Natural killer cell (primary cell): ENCODE data around the gene CAPNS2. TPM values are rescaled to one million over a fixed set of nuclear protein-coding genes. Genes with fewer than 3 reads are reported as not detected.

Experiments used
- ATAC-seq, 3 donors: fragments of 150-1000 bp in 2 of 3; fragments of 200-7000 bp in 1 of 3; cut with Tn5 transposase; 1 replicate in 1 of 3; 2 replicates in 2 of 3; pipeline ENCODE4 v1.10.0; 2021; ENCODE audit warnings: mild to moderate bottlenecking in 2 of 3, moderate library complexity in 2 of 3
- DNase-seq, 2 donors: peaks; one replicate each; pipeline versions ENCODE4 v3.0.0 to v3.0.0-alpha.2; 2013 to 2021; ENCODE audit warnings: mixed read lengths in 1 of 2
- H3K27ac ChIP-seq: one replicate; pipeline ENCODE4 v1.5.1; 2013; ENCODE audit warnings: mild to moderate bottlenecking, low read length
- H3K27me3 ChIP-seq: one replicate; pipeline ENCODE4 v1.6.1; 2013; ENCODE audit warnings: low read length; ENCODE audit not compliant: control insufficient read depth, insufficient read depth
- H3K36me3 ChIP-seq: one replicate; pipeline ENCODE4 v1.6.1; 2013; ENCODE audit warnings: low read length; ENCODE audit not compliant: control insufficient read depth, insufficient read depth
- H3K4me1 ChIP-seq: one replicate; pipeline ENCODE4 v1.6.1; 2013; ENCODE audit warnings: low read length; ENCODE audit not compliant: control insufficient read depth, insufficient read depth
- H3K4me3 ChIP-seq: one replicate; pipeline ENCODE4 v1.5.1; 2013; ENCODE audit warnings: low read length
- H3K9me3 ChIP-seq: one replicate; pipeline ENCODE4 v1.6.1; 2013; ENCODE audit warnings: low read length; ENCODE audit not compliant: control insufficient read depth, insufficient read depth
- H3K27ac Mint-ChIP-seq, 2 donors: one replicate each; pipeline ENCODE4 v1.8.0; 2022; ENCODE audit warnings: mild to moderate bottlenecking in 2 of 2, mixed read lengths in 2 of 2, moderate library complexity in 1 of 2
- H3K27me3 Mint-ChIP-seq, 2 donors: one replicate each; pipeline ENCODE4 v1.8.0; 2022; ENCODE audit warnings: low read depth in 2 of 2, mixed read lengths in 2 of 2
- H3K36me3 Mint-ChIP-seq: one replicate; pipeline ENCODE4 v1.8.0; 2022; ENCODE audit warnings: mixed read lengths
- H3K4me1 Mint-ChIP-seq, 2 donors: one replicate each; pipeline ENCODE4 v1.8.0; 2022; ENCODE audit warnings: mixed read lengths in 2 of 2
- H3K4me3 Mint-ChIP-seq: one replicate; pipeline ENCODE4 v1.8.0; 2022; ENCODE audit warnings: mild to moderate bottlenecking, moderate library complexity, mixed read lengths
- H3K9me3 Mint-ChIP-seq, 2 donors: one replicate each; pipeline ENCODE4 v1.8.0; 2022; ENCODE audit warnings: mixed read lengths in 2 of 2
- WGBS: methylation state at CpG from one replicate; pipeline ENCODE4 v1.1.7; 2013; ENCODE audit warnings: missing lambda C conversion rate; ENCODE audit not compliant: insufficient coverage; 5-methylcytosine and 5-hydroxymethylcytosine counted together
- intact Hi-C: fragments of 100-400 bp; cut with micrococcal nuclease; formaldehyde crosslinking; loops from one replicate; pipeline ENCODE4 v1.14.2; 2022
- total RNA-seq, 4 donors: library from RNA; stranded (reverse); fragments of 120-200 nt in 1 of 4; gene quantifications; one replicate each; pipeline versions ENCODE4 v1.2.3 to v1.2.4, GENCODE V29; 2013 to 2022
- TF ChIP-seq, protein P1 (sequence below): fragments of 200-600 bp; IDR thresholded peaks from one replicate; pipeline ENCODE4 v1.8.0; 2022; ENCODE audit warnings: antibody characterized with exemption

Gene CAPNS2
- total RNA-seq, 3 donors from 2014 or later (not counting 1 experiment from before 2014, with no cell fraction given): 0.60 TPM; not detected in 2

DNA sequence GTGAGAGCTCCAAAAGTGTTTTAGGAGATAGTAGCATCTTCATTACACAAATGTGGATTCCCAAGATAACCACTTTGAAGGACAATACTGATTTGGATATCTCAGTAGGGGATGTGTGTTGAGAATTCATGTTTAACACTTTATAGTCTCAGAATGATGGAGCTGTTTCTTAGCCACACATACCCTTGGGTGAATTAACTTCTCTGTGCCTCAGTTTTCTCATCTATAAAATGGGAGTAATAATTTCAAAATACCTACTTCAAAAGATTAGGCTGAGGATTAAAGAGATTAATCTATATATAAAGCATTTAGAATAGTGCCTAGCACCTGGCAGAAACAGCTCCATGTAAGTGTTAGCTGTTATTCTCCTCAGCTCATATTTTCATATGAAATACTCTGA is 38.6 kb upstream of the CAPNS2 start:
- H3K9me3 ChIP-seq: no peaks in the 10 kb centered on the region
- no peak overlapping the region for H3K4me3 ChIP-seq
- H3K4me1 ChIP-seq: no peaks in the 10 kb centered on the region
- DNase-seq: no peak
- no peak overlapping the region for H3K27ac ChIP-seq
- intact Hi-C loops: no loop called here
- Mint-ChIP-seq H3K9me3 (no peaks in the 10 kb centered on the region), H3K36me3 (no peaks in the 10 kb centered on the region), H3K4me3 (no peak overlapping the region), H3K4me1 (no peaks in the 10 kb centered on the region), H3K27me3 (peaks cover 0 to 2% of the 10 kb centered on the region in 2 donors), H3K27ac (no peak overlapping the region)
- no peaks in the 10 kb centered on the region for H3K27me3 ChIP-seq
- H3K36me3 ChIP-seq: no peaks in the 10 kb centered on the region
- TF ChIP-seq, protein P1, sequence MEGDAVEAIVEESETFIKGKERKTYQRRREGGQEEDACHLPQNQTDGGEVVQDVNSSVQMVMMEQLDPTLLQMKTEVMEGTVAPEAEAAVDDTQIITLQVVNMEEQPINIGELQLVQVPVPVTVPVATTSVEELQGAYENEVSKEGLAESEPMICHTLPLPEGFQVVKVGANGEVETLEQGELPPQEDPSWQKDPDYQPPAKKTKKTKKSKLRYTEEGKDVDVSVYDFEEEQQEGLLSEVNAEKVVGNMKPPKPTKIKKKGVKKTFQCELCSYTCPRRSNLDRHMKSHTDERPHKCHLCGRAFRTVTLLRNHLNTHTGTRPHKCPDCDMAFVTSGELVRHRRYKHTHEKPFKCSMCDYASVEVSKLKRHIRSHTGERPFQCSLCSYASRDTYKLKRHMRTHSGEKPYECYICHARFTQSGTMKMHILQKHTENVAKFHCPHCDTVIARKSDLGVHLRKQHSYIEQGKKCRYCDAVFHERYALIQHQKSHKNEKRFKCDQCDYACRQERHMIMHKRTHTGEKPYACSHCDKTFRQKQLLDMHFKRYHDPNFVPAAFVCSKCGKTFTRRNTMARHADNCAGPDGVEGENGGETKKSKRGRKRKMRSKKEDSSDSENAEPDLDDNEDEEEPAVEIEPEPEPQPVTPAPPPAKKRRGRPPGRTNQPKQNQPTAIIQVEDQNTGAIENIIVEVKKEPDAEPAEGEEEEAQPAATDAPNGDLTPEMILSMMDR: no peak
- no peak for ATAC-seq

DNA sequence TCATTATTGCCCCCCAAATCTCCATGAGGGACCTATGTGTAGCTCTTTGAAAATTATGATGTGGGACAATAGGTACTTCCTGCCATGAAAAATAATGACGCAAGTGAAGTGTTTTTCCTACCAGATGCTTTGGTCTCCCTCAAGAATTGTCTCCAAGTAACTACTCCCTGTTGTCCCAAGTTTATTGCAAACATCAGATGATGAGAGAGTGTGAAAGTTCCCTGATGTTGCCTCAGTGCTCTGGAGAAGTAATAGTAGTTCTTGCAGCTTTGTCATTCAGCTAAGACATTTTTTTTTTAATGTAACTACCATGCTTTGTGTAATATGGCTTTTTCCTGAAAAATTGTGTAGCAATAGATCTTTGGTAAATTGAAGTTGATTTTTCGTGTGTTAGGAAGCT is 37.5 kb upstream of the CAPNS2 start:
- Mint-ChIP-seq H3K36me3 (no peaks in the 10 kb centered on the region), H3K4me3 (no peak overlapping the region), H3K4me1 (no peaks in the 10 kb centered on the region), H3K9me3 (no peaks in the 10 kb centered on the region), H3K27me3 (peaks cover 0 to 2% of the 10 kb centered on the region in 2 donors), H3K27ac (no peak overlapping the region)
- no peak overlapping the region for H3K4me3 ChIP-seq
- TF ChIP-seq, protein P1: no peak
- ATAC-seq: no peak
- WGBS: 89% methylated on average over 1 of the region's 2 CpGs
- H3K4me1 ChIP-seq: no peaks in the 10 kb centered on the region
- H3K36me3 ChIP-seq: no peaks in the 10 kb centered on the region
- no peaks in the 10 kb centered on the region for H3K27me3 ChIP-seq
- H3K9me3 ChIP-seq: no peaks in the 10 kb centered on the region
- H3K27ac ChIP-seq: no peak overlapping the region
- intact Hi-C loops: no loop called here
- no peak for DNase-seq

DNA sequence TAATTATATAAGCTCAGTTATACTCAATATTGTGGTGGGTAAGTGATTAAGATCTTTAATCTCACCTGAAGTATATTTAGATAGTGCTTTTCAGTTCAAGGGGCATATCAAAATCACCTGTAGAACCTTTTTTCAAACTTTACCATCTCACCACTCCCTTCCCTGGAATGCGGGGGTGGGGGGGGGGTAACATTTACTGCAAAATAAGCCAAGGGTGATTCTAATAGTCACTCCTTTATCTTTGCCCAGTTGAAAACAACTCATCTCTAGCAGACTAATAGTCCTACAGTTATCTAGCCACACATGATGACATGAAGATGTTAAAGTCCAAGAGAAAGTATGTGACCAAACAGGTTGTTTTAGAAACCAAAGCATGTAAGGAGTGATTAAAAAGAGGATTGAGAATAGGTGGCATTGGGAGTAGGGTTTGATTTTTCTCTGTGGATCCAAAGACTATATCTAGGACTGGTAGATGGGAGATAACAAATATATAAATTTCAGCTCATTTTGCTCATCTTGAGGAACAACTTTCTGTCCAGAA is 36.1 kb upstream of the CAPNS2 start:
- Histone ChIP-seq H3K4me3 (no peak overlapping the region), H3K36me3 (no peaks in the 10 kb centered on the region), H3K27ac (no peak overlapping the region), H3K4me1 (no peaks in the 10 kb centered on the region), H3K9me3 (no peaks in the 10 kb centered on the region), H3K27me3 (no peaks in the 10 kb centered on the region)
- TF ChIP-seq, protein P1: no peak
- no peak for DNase-seq
- Mint-ChIP-seq H3K9me3 (no peaks in the 10 kb centered on the region), H3K4me3 (no peak overlapping the region), H3K27me3 (peaks cover 0 to 2% of the 10 kb centered on the region in 2 donors), H3K4me1 (no peaks in the 10 kb centered on the region), H3K27ac (no peak overlapping the region), H3K36me3 (no peaks in the 10 kb centered on the region)
- ATAC-seq: no peak
- no CpG with 5 or more reads among the region's 1 CpG for WGBS
- intact Hi-C loops: no loop called here

DNA sequence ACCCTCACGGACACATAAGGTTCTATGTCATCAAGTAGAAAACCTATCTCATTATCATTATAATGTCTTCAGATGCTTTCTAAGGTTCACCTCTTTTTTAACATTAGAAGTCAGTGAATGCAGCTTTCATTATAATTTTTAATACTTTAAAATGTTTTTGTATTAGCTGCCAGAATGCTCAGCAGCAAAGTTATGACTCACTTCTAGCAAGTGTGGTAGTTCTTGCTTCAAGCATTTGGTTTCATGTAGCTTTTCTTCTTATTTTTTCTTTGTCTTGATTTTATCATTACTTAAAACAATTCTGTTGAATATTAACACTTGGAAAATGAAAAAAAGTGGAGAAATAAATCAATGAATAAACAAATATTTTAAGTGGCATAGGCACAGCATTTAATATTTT is 34.3 kb upstream of the CAPNS2 start:
- Histone ChIP-seq H3K27ac (no peak overlapping the region), H3K4me3 (no peak overlapping the region), H3K4me1 (no peaks in the 10 kb centered on the region), H3K9me3 (no peaks in the 10 kb centered on the region), H3K36me3 (no peaks in the 10 kb centered on the region), H3K27me3 (no peaks in the 10 kb centered on the region)
- intact Hi-C loops: no loop called here
- H3K4me3 Mint-ChIP-seq: no peak overlapping the region
- no peaks in the 10 kb centered on the region for H3K36me3 Mint-ChIP-seq
- WGBS: no CpG with 5 or more reads among the region's 1 CpG
- H3K4me1 Mint-ChIP-seq: no peaks in the 10 kb centered on the region
- DNase-seq (no peak), ATAC-seq (no peak)
- peaks cover 0 to 2% of the 10 kb centered on the region in 2 donors for H3K27me3 Mint-ChIP-seq
- no peak overlapping the region for H3K27ac Mint-ChIP-seq
- TF ChIP-seq, protein P1: no peak
- no peaks in the 10 kb centered on the region for H3K9me3 Mint-ChIP-seq
